GM19455 (cell line): ENCODE measurements around the gene DNAAF9.
"Not testable (repeated sequence)": the region's sequence is repeated elsewhere in the genome, so short reads cannot be mapped to it uniquely, and the experiment has no call there.

Experiments used
- ATAC-seq: cut with Tn5 transposase; IDR thresholded peaks from one replicate; pipeline ENCODE4 v1.9.1; 2021; ENCODE audit not compliant: unreplicated experiment

Gene DNAAF9

DNA sequence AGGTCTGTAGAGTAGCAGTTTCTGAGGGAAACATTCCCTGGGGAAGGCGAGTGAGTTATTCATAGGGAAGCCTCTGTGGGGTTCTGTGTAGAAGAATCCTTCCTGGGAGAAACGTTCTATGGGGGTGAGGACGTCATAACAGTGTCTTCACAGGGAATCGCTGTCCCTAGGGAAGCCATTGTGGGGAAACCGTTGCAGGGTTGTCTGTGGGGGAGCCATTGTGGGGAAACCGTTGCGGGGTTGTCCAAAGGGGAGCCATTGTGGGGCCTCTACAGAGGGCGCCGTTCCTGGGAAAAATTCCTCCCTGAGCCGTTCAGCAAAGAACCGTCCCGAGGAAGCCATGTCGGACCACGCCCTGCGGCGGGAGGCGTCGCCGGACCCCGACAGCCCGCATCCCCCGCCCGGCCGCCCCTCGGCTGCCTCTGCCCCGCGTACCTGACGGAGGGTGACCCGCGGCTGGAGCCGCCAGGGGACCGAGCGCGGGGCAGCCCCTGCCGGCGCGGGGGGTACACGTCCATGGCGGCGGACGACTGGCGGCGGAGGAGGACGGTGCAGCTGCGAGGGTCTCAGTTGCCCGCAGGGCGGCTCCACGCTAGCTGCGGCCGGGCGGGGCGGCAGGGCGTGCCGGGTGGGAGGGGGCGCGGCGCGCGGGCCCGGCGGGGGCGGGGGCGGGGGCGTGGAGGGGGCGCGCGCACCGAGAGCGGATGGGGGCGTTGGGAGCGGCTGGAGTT, at the start of gene DNAAF9:
Gene DNAAF9 (minus strand): TSS at position 630 of the 731 bp plus-strand sequence. CDS start 112 bp downstream, at position 518.
- ATAC-seq: peak; percentile 56

DNA sequence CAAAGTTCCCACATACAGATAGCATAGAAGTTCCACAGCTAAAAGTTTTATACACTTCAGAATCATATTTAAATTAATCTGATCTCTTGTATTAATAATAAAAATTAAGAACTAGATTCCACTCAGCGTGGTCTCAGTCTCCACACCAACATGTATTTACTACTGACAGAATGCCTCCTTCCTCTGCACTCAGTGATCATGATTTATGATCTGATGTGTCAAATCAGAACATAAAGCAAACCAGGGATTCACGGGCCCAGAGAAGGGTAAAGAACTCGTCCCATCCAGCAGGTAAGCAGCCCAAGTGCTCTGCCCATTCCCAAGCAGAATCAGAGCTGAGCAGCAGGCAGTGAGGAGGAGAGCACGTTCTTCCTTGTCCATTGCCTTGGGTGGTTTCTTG, 49.2 kb upstream of the DNAAF9 start:
- ATAC-seq: no peak

DNA sequence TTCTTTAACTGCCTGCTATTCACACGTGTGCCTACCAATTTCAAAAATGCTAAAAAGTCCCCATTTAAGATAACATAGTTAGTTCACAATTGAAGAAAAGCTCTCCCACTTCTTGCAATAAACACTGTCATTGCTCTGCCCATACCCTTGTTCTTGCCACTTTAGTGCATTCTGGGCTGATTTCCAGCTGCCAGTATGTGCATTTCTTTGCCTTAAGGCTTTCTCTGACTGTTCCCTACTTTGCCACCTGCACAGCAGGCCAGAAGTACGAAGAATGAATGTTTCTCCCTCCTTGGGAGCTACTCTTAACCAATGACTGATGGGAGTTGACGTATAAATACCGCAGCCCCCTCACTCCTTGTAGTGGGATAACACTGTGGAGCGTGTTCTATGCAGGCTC, 47.4 kb upstream of the DNAAF9 start:
- no peak for ATAC-seq

DNA sequence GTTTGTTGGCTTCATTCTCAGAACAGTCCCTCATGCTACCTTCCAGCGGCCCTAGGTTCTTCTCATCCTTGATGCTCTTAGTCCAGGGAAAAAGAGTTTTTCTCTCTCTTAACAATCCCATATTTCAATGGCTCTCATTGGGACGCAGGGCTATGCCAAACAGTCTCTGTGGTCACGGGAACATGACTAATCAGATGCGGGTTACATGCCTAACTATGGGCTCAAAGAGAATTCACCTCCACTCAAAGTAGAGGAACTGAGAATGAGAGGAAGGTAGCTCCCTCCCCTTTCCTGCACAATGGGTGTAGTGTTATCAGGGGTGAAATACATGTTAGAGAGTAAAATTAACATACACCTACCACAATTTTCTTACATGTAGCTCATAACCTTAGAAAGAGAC, 45.2 kb upstream of the DNAAF9 start:
- no peak for ATAC-seq

DNA sequence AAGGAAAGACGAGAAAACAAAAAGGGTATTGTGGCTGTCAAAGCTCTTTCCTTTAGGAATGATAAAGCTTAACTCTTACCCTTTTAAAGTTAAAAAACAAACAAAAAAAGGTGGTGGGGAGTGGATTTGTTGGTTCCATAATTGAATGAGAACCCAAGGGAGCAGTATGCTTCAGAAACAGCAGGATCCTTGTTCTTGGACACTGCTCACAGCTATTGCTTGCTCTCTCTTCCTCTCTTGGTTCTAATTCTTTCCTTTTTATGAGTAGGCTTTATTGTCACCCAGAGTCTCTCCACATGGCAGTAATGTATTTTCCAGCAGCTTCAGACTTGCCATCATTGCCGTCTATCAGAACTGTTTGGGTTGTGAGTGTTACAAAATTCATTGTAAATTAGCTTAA, 44.7 kb upstream of the DNAAF9 start:
- ATAC-seq: no peak

DNA sequence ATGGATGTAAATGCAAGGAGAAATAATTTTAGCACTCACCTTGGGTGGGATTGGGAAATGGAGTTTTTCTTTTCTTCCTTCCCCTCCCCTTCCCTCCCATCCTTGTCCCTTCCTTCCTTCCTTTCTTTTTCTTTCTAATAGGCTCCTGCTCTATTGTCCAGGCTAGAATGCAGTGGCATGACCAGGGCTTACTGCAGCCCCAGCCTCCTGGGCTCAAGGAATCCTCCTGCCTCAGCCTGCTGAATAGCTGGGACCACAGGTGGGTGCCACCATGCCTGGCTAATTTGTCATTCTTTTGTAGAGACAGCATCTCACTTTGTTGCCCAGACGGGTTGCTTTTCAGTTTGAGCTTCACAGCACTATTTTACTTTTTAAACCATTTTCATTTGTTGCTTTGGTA, 41.9 kb upstream of the DNAAF9 start:
- ATAC-seq: no peak

DNA sequence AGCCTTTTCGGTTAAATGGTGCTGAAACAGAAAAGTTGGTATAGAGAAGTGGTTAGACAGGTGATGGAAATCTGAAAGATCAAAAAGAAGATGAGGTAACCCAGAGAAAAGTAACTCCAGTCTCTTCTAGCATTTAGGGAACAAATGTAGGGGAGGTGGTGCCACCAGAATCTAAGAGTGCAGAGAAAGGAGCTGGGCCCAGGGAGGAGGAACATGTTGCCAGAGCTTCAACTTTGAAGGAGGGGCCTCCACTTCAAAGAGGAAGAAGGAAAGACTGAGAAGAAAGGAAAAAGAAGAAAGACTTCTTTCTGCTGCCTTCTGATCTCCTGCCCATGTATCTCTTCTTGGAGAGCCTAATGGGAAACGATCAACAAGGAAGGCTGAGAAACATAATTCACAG, 39.9 kb upstream of the DNAAF9 start:
- ATAC-seq: no peak

DNA sequence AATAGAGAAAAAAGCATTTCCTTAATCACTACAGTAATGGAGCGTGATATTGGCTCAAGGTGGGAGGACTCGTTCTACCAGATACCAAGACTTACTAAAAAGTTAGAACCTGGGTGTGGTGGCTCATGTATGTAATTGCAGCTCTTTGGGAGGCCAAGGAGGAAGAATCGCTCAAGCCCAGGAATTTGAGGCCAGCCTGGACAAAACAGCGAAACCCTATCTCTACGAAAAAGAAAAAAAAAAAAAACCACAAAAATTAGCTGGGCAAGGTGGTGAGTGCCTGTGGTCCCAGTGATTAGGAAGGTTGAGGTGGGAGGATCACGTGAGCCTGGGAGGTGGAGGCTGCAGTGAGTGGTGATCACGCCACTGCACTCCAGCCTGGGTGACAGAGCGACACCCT, 39.3 kb upstream of the DNAAF9 start:
- no peak for ATAC-seq

DNA sequence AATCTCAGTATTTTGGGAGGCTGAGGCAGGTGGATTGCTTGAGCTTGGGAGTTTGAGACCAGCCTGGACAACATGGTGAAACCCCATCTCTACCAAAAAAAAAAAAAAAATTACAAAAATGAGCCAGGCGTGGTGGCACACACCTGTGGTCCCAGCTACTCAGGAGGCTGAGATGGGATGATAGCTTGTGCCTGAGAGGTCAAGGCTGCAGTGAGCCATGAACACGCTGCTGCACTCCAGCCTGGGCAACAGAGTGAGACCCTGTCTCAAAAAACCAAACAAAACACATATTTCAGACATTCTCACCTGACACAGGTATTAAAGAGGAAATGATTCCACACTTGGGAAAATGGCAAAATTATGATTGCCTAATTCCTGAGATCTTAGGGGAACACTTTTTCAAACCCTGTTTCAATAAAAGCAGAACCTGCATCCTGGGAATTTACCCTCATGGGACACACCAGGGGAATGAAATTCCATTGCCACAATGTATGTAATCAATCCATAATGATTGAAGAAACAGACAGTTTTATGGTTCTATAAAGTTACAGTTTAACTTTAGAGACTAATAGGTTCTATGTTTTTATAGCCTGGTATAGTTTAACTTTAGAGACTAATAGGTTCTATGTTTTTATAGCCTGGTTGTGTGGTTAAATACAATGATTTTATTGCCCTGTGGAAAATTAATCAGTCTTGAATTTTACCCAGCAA, 29.6 kb upstream of the DNAAF9 start:
- ATAC-seq: no peak

DNA sequence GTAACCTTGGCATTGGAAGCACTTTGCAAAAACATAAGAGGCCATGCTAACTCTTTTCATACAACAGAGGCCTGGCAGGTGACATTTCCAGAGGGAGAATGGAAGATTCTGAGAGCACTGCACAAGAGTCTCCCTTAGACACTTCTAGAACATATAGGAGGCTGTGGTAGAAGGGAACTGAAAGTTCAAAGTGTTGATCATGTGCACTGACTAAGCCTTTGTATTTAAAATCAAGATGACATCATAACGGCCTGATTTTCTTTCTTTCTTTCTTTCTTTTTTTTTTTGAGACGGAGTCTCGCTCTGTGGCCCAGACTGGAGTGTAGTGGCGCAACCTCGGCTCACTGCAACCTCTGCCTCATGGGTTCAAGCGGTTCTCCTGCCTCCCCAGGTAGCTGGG, 26.8 kb upstream of the DNAAF9 start:
- no peak for ATAC-seq

DNA sequence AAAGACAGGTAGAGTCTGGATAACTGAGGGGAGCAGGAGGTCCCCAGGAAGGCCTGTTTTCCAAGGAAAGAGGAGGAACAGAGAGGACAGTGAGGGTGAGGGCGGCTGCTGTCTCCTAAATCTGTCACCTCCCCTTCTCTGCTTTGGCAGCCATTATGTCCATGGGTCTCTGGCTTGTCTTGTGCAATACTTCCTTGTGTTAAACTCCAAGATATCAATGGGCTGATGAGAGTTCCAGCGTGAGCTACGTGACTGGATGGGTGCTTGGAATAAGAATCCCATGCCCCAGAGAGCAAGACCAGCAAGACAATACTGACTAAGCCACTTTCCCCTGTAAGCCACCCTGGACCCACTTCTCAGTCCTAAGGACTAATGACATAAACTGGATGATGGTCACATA, 26.3 kb upstream of the DNAAF9 start:
- no peak for ATAC-seq

DNA sequence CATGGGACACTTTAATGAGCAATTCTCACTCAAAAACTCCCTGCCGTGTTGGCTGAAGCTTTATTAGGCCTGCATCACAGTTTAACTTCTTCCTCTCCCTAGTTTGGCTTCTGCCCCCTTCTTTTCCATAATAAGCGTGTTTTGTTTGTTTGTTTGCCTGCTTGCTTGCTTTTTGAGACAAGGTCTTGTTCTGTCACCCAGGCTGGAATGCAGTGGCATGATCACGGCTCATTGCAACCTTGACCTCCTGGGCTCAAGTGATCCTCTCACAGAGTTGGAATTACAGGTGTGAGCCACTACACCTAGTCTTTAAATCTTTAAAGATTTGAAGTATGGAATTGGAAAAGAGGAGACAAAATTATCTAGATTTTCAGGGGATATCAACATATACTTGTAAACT, 25.4 kb upstream of the DNAAF9 start:
- ATAC-seq: no peak

DNA sequence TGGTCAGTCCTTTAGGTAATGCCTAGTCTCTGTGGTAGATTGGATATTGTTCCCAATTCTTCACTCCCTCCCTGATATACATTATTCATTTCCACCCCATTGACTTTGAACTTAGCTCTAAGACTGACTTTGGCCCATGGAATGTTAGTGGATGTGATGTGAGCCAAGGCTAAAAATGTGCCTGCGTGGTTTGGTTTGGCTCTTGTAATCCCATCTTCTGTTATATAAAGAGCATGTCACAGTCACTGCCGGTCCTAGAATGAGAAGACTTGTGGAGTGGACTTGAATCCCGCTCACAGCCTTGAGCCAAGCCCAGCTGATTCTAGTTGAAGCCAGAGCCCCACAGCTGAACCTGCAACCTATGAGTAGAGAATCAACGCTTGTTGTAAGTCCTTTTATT, 23.6 kb upstream of the DNAAF9 start:
- ATAC-seq: no peak

DNA sequence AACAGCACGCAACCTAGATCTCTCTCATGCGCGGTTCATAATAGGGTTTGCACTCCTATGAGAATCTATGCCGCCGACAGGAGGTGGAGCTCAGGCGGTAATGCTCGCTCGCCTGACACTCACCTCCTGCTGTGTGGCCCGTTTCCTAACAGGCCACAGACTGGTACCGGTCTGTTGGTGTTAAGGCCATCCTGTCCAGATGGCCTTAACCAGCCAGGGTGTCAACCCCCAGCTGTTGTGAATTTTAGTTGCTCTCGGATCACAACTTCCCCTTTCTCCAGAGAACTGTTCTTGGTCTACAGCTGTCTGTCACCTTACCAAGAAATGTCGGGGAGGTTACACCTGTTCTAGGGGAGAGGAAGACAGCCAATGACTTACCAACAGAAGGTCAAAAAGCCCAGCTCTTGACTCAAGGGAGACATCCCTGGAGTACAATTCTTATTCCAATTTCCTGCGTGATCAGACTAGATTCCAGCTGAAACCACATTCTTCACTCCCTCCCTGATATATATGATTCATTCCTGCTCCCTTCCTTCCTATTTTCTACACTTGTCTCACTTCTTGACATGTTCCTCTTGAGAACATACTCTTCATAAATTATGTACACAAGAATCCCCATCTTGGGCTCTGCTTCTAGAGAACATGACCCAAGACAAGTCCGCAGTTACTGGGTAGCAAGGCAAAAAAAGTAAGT, 23.1 kb upstream of the DNAAF9 start:
- ATAC-seq: no peak

DNA sequence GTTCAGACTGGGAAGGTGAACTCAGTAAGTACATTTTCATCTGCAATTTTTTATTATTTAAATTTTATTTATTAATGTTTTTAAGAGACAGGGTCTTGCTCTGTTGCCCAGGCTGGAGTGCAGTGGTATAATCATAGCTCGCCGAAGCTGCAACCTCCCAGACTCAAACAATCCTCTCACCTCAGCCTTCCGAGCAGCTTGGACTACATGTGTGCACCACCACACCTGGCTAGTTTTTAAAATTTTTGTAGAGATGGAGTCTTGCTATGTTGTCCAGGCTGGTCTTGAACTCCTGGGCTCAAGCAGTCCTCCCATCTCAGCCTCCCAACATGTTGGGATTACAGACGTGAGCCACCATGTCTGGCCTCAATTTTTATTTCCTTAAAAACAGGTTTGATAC, 19.3 kb upstream of the DNAAF9 start:
- not testable (repeated sequence) for ATAC-seq

DNA sequence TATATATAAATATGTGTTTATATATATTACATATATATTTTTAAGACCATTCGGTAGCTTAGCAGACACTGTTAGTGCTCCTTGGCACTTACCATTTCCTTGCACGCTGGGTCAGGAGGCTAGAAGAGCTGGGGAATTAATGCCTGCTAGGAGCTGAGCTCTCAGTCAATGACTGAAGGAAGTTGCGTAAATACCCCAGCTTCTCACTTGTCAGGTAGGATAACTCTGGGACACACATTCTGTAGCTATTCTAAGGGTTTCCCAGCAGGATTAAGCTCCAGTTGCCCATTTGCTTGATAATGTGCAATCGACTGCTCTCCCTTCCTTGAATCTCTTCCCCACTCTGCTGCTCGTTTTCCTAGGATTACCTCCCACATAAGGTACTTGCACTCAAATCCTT, 15.7 kb upstream of the DNAAF9 start:
- no peak for ATAC-seq

DNA sequence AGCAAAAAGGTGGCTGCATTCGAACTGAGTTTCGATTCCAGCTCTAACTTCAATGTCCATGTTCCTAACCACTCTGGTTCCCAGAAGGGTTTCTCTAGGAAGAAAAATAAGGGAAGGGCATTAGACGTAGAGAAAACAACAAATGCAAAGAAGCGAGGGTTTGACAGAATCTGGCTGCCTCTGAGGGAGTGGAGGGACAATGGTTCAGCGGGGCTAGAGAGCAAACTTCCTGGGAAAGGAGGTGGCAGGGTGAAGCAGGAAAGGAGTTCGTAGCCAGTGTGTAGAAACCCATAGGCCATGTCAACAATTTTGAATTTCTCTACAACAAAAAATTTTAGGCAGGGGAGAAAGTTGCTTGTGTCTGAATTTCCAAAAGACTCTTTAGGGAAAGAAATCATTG, 14.5 kb upstream of the DNAAF9 start:
- no peak for ATAC-seq

DNA sequence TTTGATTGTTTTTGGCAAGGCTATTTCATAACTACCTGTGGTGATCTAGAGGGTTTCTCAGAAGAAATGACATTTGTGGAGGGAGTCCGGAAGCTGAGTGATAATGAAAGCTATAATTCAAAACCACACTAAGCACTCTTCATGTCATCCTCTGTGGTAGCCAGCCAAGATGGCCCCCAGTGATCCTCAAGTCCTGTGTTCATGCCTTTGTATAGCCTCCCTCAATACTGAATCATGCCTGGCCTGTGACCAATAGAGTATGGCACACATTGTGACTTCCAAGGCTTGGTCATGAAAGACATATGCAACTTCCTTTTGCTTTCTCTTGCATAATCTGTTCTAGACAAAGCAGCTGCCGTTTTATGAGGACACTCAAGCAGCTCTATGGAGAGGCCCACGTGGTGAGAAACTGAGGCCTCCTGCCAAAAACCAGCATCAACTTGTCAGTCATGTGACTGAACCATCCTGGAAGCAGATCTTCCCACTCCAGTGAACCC, 12.8 kb upstream of the DNAAF9 start:
- peak; percentile 99 for ATAC-seq

DNA sequence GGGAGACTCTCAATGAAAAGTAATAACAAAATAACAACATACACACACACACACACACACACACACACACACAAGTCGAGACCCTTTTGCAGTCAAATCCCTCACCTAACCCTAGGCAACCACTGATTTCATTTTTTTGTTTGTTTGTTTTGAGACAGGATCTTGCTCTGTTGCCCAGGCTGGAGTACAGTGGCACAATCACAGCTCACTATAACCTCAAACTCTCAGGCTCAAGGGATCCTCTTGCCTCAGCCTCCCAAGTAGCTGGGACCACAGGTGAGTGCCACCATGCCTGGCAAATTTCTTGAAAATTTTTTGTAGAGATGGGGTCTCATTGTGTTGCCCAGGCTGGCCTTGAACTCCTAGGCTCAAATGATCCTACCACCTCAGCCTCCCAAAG, 10.7 kb upstream of the DNAAF9 start:
- not testable (repeated sequence) for ATAC-seq

DNA sequence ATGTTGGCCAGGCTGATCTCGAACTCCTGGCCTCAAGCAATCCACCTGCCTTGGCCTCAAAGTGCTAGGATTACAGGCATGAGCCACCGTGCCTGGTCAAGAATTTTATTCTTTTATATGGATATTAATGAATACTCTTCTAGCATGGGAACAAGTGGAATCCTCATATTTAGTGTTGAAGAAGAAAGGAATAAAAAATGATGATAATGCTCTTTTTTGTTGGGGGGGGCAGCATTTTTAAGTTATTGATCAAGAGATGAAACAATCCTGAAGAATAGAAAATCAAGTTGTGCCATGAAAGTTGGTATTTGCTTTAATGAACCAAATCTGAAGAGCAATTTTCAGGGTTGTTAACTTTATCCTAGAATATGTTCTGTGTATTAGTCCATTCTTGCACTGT, 6.7 kb upstream of the DNAAF9 start:
- no peak for ATAC-seq

DNA sequence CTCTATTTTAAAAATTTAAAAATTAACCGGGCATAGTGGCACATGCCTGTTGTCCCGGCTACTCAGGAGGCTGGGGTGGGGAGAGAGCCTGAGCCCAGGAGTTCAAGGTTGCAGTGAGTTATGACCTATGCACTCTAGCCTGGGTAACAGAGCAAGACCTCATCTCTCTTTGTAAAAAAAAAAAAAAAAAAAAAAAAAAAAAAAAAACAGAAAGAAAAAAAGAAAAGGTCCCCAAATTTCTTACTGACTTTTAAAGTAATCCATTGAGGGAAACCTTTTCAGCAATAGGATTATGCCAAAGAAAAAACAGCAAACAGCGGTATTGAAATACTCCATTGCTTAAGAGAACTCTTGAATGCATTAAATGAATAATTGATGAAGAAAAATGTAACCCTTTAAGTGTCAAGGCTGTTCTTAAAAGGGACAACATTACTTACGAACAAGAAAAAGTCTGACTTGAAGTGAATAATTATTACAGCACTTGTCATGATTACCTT, 6.0 kb upstream of the DNAAF9 start:
- no peak for ATAC-seq
